SU-DHL-6 (cell line): ENCODE data around the gene HSDL2.

ENCODE experiments used
- CTCF ChIP-seq: fragments of 200-600 bp; sonication (generic); IDR thresholded peaks from one replicate; pipeline ENCODE4 v1.5.1; 2017; ENCODE audit warnings: antibody characterized with exemption, mild to moderate bottlenecking, low read length, moderate library complexity; ENCODE audit not compliant: insufficient read depth, poor library complexity, severe bottlenecking
- EZH2phosphoT487 ChIP-seq: fragments of 200-600 bp; sonication (generic), shearing (Covaris generic); conservative IDR thresholded peaks from 2 replicates; pipeline ENCODE4 v1.6.1; 2018; ENCODE audit warnings: mild to moderate bottlenecking, antibody characterized with exemption, low read length, moderate library complexity, mixed read lengths

GRCh38 chr9:112364761-112365160 is 15.1 kb upstream of the HSDL2 start:
- no peak for TF ChIP-seq CTCF
- TF ChIP-seq EZH2phosphoT487: no peak
